ENCODE data around the gene ZNF835. TPM values are rescaled to one million over a fixed set of nuclear protein-coding genes. Genes with fewer than 3 reads are reported as not detected.

ZNF835 gene
- total and polyA plus RNA-seq, 2 of the 13 experiments (the other 11 are each of a cell fraction or from before 2014, with no cell fraction given), result not detected

DNA sequence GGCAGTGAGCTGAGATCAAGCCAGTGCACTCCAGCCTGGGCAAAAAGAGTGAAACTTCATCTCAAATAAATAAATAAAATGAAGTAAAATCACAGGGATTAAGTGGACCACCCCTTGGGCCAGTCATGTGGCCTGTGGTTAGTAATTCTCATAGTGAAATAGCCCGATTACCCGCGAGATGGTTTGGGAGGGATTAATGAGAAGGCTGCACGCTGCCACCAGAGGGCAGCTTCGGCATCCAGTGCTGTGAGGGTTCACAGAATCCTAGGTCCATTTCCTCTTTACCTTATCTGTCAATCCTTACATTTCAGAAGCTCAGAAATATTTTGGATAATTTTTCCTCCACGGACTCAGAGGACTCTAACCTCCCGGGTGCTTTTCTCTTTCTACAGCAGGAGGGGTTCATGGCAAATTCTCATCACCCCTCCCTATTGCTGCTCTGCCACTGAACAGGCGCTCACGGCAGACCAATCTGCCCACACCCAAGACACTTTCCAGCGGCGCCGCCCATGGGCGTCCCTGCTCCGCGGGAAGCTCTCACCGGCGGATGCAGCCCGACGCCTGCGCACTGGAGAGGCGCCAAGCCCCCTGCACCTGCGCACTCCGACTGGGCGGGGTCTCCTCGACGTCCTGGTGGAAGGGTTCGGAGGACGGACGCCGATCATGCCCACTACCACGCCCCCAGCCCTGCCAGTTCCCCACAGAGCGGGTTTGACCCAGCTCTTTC lies 11.0 kb downstream of the ZNF835 start:
- peaks cover 29% of the 10 kb centered on the region for H3K9me3 ChIP-seq (ENCODE audit: low read length)
- no peaks in the 10 kb centered on the region for H3K4me1 ChIP-seq (ENCODE audit: insufficient read depth, low read length)
- no peak overlapping the region for H3K27ac ChIP-seq (ENCODE audit: extremely low read length, insufficient read depth, low read length)
- no peak overlapping the region for H3K4me2 ChIP-seq (ENCODE audit: low read depth, low read length)
- no peak overlapping the region for H3K4me3 ChIP-seq (replicated peaks in 1 of 3; ENCODE audit: insufficient read depth in 1 of 3, low read depth in 2 of 3, low read length in 3 of 3)
- ATAC-seq, result no peak
- POLR2A ChIA-PET, result no interaction called here
- no peaks in the 10 kb centered on the region for H3K36me3 ChIP-seq (replicated peaks in 1 of 2; ENCODE audit: control insufficient read depth in 1 of 2, insufficient read depth in 2 of 2, low read length in 2 of 2)
- peak; percentile 22 for TF ChIP-seq STAG1 (CRISPR knock-in tag; IDR thresholded peaks at IDR 0.05)
- TF ChIP-seq, protein P1, sequence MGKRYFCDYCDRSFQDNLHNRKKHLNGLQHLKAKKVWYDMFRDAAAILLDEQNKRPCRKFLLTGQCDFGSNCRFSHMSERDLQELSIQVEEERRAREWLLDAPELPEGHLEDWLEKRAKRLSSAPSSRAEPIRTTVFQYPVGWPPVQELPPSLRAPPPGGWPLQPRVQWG (CRISPR knock-in tag; IDR thresholded peaks at IDR 0.05; ENCODE audit: borderline replicate concordance, low read depth), result no peak
- peak; percentile 39 for TF ChIP-seq CTCF (CRISPR knock-in tag; IDR thresholded peaks at IDR 0.05)
- TF ChIP-seq, protein P2, sequence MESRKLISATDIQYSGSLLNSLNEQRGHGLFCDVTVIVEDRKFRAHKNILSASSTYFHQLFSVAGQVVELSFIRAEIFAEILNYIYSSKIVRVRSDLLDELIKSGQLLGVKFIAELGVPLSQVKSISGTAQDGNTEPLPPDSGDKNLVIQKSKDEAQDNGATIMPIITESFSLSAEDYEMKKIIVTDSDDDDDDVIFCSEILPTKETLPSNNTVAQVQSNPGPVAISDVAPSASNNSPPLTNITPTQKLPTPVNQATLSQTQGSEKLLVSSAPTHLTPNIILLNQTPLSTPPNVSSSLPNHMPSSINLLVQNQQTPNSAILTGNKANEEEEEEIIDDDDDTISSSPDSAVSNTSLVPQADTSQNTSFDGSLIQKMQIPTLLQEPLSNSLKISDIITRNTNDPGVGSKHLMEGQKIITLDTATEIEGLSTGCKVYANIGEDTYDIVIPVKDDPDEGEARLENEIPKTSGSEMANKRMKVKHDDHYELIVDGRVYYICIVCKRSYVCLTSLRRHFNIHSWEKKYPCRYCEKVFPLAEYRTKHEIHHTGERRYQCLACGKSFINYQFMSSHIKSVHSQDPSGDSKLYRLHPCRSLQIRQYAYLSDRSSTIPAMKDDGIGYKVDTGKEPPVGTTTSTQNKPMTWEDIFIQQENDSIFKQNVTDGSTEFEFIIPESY (CRISPR knock-in tag; IDR thresholded peaks at IDR 0.05), result peak; percentile 60
- intact Hi-C loops (cut with micrococcal nuclease; ENCODE audit: unreplicated experiment) (no loop called here), in situ Hi-C loops (cut with HindIII; ENCODE audit: extremely low pct_ligation_motif_present, low pct_unique_long_range_greater_than_20kb) (no loop called here)
- FAIRE-seq, result no peak
- H4K20me1 ChIP-seq (ENCODE audit: insufficient read depth, low read length), result no peaks in the 10 kb centered on the region
- H2AFZ ChIP-seq (ENCODE audit: low read length), result no peak overlapping the region
- no peaks in the 10 kb centered on the region for H3K79me2 ChIP-seq (ENCODE audit: insufficient read depth, low read length)
- DNase-seq (ENCODE audit: low spot score), result no peak
- CTCF ChIA-PET (ENCODE audit: low intra/inter-chr PET ratio, low total read pairs), result no interaction called here
- no peaks in the 10 kb centered on the region for H3K27me3 ChIP-seq (ENCODE audit: control insufficient read depth in 1 of 2, insufficient read depth in 2 of 2, low read length in 2 of 2)
- 75% methylated on average over 22 of the region's 32 CpGs for WGBS (ENCODE audit: low lambda C conversion rate)
- no peak overlapping the region for H3K9ac ChIP-seq (ENCODE audit: insufficient read depth, low read depth, low read length)
- no TSS peak for BruUV-seq (replicated peaks)
